MCF 10A (cell line): ENCODE results near the gene FUT2. TPM values are rescaled to one million over a fixed set of nuclear protein-coding genes. Genes with fewer than 3 reads are reported as not detected.
A peak's percentile ranks its signal among the peaks of the same experiment; 100 is the strongest.

Experiments used
- BruUV-seq: library from RNA; stranded (reverse); fragments of 400-500 nt; replicated peaks from 2 replicates; lab custom pipeline; 2021; lab: Mats Ljungman, UMichigan
- CTCF ChIA-PET: fragments of 300-600 bp; sonication (Branson Sonifier 250); formaldehyde crosslinking; extraction: SDS; loops from one replicate; lab custom pipeline; 2021; ENCODE audit warnings: antibody characterized with exemption, inconsistent platforms; lab: Yijun Ruan, JAX
- POLR2A ChIA-PET: fragments of 300-600, 350-650 bp; sonication (Branson Sonifier 250); formaldehyde crosslinking; extraction: SDS; loops from one replicate; lab custom pipeline; 2020; ENCODE audit warnings: antibody characterized with exemption, inconsistent platforms; lab: Yijun Ruan, JAX
- DNase-seq: peaks from one replicate; pipeline ENCODE4 v3.0.0-alpha.2; 2018; ENCODE audit not compliant: unreplicated experiment
- H3K27ac Mint-ChIP-seq: one replicate; pipeline ENCODE4 v1.8.0; 2022; ENCODE audit warnings: mild to moderate bottlenecking, low read depth, mixed read lengths; ENCODE audit not compliant: unreplicated experiment
- H3K27me3 Mint-ChIP-seq: one replicate; pipeline ENCODE4 v1.8.0; 2022; ENCODE audit warnings: mixed read lengths; ENCODE audit not compliant: insufficient read depth, unreplicated experiment
- H3K36me3 Mint-ChIP-seq: one replicate; pipeline ENCODE4 v1.8.0; 2022; ENCODE audit warnings: mild to moderate bottlenecking, moderate library complexity, mixed read lengths; ENCODE audit not compliant: insufficient read depth, unreplicated experiment
- H3K4me1 Mint-ChIP-seq: one replicate; pipeline ENCODE4 v1.8.0; 2022; ENCODE audit warnings: mixed read lengths; ENCODE audit not compliant: insufficient read depth, unreplicated experiment
- H3K4me3 Mint-ChIP-seq: one replicate; pipeline ENCODE4 v1.8.0; 2022; ENCODE audit warnings: mild to moderate bottlenecking, moderate library complexity, mixed read lengths; ENCODE audit not compliant: unreplicated experiment
- H3K9me3 Mint-ChIP-seq: one replicate; pipeline ENCODE4 v1.8.0; 2022; ENCODE audit warnings: mixed read lengths; ENCODE audit not compliant: unreplicated experiment
- intact Hi-C: fragments of 100-400 bp; cut with micrococcal nuclease; formaldehyde crosslinking; loops from 2 replicates; pipeline ENCODE4 v1.14.1; 2022
- total RNA-seq: library from RNA; stranded (reverse); gene quantifications from 2 replicates; pipeline ENCODE4 v1.2.3, GENCODE V29; 2022
- TF ChIP-seq, protein P1 (sequence below): fragments of 200-600 bp; IDR thresholded peaks from one replicate; pipeline ENCODE4 v1.8.0; 2022; ENCODE audit warnings: antibody characterized with exemption, mild to moderate bottlenecking; ENCODE audit not compliant: unreplicated experiment

The FUT2 gene
- total RNA-seq, 1 experiment from 2014 or later = not detected

DNA sequence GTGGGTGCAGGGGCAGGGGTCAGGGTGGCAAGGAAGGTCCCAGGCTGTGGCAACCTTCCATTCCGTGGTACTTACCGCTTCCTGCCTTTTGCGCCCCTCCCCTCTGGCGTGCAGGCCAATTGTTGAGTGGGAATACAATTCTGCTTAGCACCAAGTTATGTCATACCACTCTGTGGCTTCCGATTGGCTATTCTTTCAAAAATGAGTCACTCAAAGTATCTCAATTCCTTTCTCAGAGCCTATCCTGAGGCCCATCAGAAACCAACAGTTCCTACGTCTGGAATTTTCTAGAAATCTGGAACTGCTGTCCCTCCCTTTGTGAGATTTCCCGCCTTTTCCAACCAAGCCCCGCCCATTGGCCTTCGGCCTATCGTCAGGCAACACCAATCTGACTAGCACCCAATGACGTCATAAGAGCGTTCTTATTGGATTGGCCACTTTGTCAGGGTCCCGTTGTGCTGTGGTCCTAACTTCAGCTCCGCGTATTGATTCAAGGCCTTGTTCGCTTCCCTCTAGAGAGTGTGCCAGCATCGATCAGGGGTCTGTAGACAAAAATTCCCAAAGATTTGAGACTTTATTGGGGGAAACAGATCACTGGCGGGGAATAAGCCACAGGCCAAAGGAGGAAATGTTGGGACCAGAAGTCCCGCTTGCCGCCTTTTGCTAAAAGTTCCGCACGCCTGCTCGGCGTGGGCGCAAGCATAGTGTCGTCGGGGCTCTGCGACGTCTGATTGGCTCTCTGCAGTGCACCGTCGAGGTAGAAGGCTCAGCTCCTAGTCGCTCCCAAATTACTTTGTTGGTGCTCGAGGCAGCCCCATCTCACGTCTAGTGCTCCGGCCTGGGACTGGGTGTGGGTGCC lies 34.7 kb upstream of the FUT2 start:
- CTCF ChIA-PET = no interaction called here
- peak overlapping the region; percentile 61 for H3K27ac Mint-ChIP-seq

GRCh38 chr19:48661711-48662090 lies 34.1 kb upstream of the FUT2 start:
- TF ChIP-seq, protein P1, sequence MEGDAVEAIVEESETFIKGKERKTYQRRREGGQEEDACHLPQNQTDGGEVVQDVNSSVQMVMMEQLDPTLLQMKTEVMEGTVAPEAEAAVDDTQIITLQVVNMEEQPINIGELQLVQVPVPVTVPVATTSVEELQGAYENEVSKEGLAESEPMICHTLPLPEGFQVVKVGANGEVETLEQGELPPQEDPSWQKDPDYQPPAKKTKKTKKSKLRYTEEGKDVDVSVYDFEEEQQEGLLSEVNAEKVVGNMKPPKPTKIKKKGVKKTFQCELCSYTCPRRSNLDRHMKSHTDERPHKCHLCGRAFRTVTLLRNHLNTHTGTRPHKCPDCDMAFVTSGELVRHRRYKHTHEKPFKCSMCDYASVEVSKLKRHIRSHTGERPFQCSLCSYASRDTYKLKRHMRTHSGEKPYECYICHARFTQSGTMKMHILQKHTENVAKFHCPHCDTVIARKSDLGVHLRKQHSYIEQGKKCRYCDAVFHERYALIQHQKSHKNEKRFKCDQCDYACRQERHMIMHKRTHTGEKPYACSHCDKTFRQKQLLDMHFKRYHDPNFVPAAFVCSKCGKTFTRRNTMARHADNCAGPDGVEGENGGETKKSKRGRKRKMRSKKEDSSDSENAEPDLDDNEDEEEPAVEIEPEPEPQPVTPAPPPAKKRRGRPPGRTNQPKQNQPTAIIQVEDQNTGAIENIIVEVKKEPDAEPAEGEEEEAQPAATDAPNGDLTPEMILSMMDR = no peak
- Mint-ChIP-seq H3K27me3 (no peaks in the 10 kb centered on the region), H3K4me3 (no peak overlapping the region), H3K36me3 (no peaks in the 10 kb centered on the region), H3K27ac (no peak overlapping the region), H3K9me3 (no peaks in the 10 kb centered on the region), H3K4me1 (peaks cover 15% of the 10 kb centered on the region)
- no peak for DNase-seq
- ChIA-PET POLR2A (no interaction called here), CTCF (no interaction called here)
- intact Hi-C loops = no loop called here
- BruUV-seq = no TSS peak

More for the DNA sequence above, 34.7 kb upstream of the FUT2 start:
- Mint-ChIP-seq H3K27me3 (no peaks in the 10 kb centered on the region), H3K9me3 (no peaks in the 10 kb centered on the region), H3K4me3 (peak overlapping the region; percentile 2), H3K36me3 (no peaks in the 10 kb centered on the region), H3K4me1 (peaks cover 18% of the 10 kb centered on the region)
- TF ChIP-seq, protein P1 = no peak
- intact Hi-C loops = no loop called here
- BruUV-seq = no TSS peak
- DNase-seq = peak; percentile 92
- POLR2A ChIA-PET = no interaction called here

DNA sequence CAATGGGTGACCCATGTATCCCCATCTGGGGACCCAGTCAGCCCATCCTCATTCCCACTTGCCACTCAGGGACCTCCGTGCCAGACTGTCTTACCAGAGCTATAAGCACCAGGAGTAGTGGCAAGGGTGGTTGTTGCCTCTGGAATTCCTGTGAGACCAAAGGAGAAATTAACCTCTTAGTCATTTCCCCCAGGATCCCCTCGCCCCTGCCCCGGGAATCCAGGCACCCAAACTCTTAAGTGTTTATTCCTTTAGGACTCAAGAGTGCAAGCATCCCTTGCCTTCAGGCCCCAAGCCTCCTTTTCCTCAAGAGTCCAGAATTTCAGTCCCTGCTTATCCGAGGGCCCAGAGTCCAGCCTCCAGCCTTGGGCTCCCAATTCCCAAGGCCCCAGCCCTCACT lies 32.1 kb upstream of the FUT2 start:
- H3K9me3 Mint-ChIP-seq = peaks cover 2% of the 10 kb centered on the region

GRCh38 chr19:48664476-48664875 lies 31.3 kb upstream of the FUT2 start:
- peaks cover 6% of the 10 kb centered on the region for H3K4me1 Mint-ChIP-seq
- no peaks in the 10 kb centered on the region for H3K27me3 Mint-ChIP-seq
- no peak for DNase-seq
- H3K4me3 Mint-ChIP-seq = no peak overlapping the region
- peaks cover 10% of the 10 kb centered on the region for H3K9me3 Mint-ChIP-seq
- ChIA-PET POLR2A (no interaction called here), CTCF (no interaction called here)
- TF ChIP-seq, protein P1 = no peak
- H3K36me3 Mint-ChIP-seq = no peaks in the 10 kb centered on the region
- intact Hi-C loops = no loop called here
- no TSS peak for BruUV-seq
- no peak overlapping the region for H3K27ac Mint-ChIP-seq

More for the DNA sequence above, 32.1 kb upstream of the FUT2 start:
- Mint-ChIP-seq H3K4me3 (no peak overlapping the region), H3K36me3 (no peaks in the 10 kb centered on the region), H3K27ac (no peak overlapping the region), H3K4me1 (peaks cover 6% of the 10 kb centered on the region), H3K27me3 (no peaks in the 10 kb centered on the region)
- POLR2A ChIA-PET = no interaction called here
- intact Hi-C loops = no loop called here
- BruUV-seq = no TSS peak
- DNase-seq = no peak
- TF ChIP-seq, protein P1 = no peak
- CTCF ChIA-PET = no interaction called here
